B cell (primary cell): Measurements from ENCODE around the gene BMP10. TPM values are rescaled to one million over a fixed set of nuclear protein-coding genes. Genes with fewer than 3 reads are reported as not detected.

ENCODE experiments used
- ATAC-seq: fragments of 200-7000 bp; cut with Tn5 transposase; one replicate; pipeline ENCODE4 v1.10.0; 2021; ENCODE audit warnings: low read depth, mild to moderate bottlenecking, moderate number of reproducible peaks, moderate library complexity
- CTCF ChIA-PET: fragments of 350-600 bp; sonication (Branson Sonifier 250); formaldehyde crosslinking; loops from one replicate; lab custom pipeline; 2021; ENCODE audit warnings: antibody characterized with exemption, inconsistent platforms; lab: Charles Lee
- POLR2A ChIA-PET: fragments of 350-600 bp; sonication (Branson Sonifier 250); formaldehyde crosslinking; loops from one replicate; lab custom pipeline; 2021; ENCODE audit warnings: antibody characterized with exemption; lab: Charles Lee
- DNase-seq: peaks from one replicate; pipeline ENCODE4 v3.0.0; 2013
- H2AFZ ChIP-seq: 2 replicates; pipeline ENCODE4 v1.6.1; 2012; ENCODE audit warnings: mild to moderate bottlenecking, low read depth, low read length; ENCODE audit not compliant: insufficient read depth, poor library complexity, severe bottlenecking
- H3K27ac ChIP-seq, 2 donors: 1 replicate in 1 of 2; 2 replicates in 1 of 2; pipeline ENCODE4 v1.5.1; 2012 to 2013; ENCODE audit warnings: low read length in 2 of 2, mild to moderate bottlenecking in 2 of 2, moderate library complexity in 1 of 2
- H3K27me3 ChIP-seq, 4 experiments: fragments of 200-600 bp in 1 of 4; sonication (generic) in 1 of 4; replicated peaks in 1 of 4; 1 replicate in 2 of 4; 2 replicates in 2 of 4; pipeline versions ENCODE4 v1.6.1 to v1.7.0; 2013 to 2016; ENCODE audit warnings: low read length in 3 of 4, mild to moderate bottlenecking in 2 of 4, mixed read lengths in 1 of 4, moderate library complexity in 1 of 4; ENCODE audit not compliant: insufficient read depth in 4 of 4, control insufficient read depth in 3 of 4; ENCODE audit errors: control extremely low read depth in 1 of 4
- H3K36me3 ChIP-seq, 2 experiments: replicated peaks in 1 of 2; 1 replicate in 1 of 2; 2 replicates in 1 of 2; pipeline versions ENCODE4 v1.6.1 to v1.7.1; 2013; ENCODE audit warnings: low read length in 1 of 2; ENCODE audit not compliant: insufficient read depth in 2 of 2, control insufficient read depth in 1 of 2; ENCODE audit errors: control extremely low read depth in 1 of 2, extremely low read depth in 1 of 2
- H3K4me1 ChIP-seq, 2 donors: fragments of 200-600 bp in 1 of 2; sonication (generic) in 1 of 2; 1 replicate in 1 of 2; 2 replicates in 1 of 2; pipeline versions ENCODE4 v1.5.1 to v1.6.1; 2013 to 2017; ENCODE audit warnings: low read length in 2 of 2; ENCODE audit not compliant: control insufficient read depth in 2 of 2, insufficient read depth in 2 of 2
- H3K4me2 ChIP-seq: replicated peaks from 2 replicates; pipeline ENCODE3; 2012; ENCODE audit warnings: mild to moderate bottlenecking, low read depth, low read length; ENCODE audit not compliant: poor library complexity, severe bottlenecking
- H3K4me3 ChIP-seq, 5 experiments: fragments of 200-600 bp in 1 of 5; sonication (generic) in 1 of 5; 1 replicate in 3 of 5; 2 replicates in 2 of 5; pipeline versions ENCODE4 v1.5.1 to v1.7.0; 2011 to 2016; ENCODE audit warnings: low read length in 4 of 5, mild to moderate bottlenecking in 4 of 5, low read depth in 2 of 5, control low read depth in 1 of 5, moderate library complexity in 1 of 5; ENCODE audit not compliant: insufficient read depth in 1 of 5; ENCODE audit errors: control extremely low read depth in 1 of 5, extremely low read depth in 1 of 5
- H3K79me2 ChIP-seq: fragments of 200-600 bp; sonication (generic); one replicate; pipeline ENCODE4 v1.6.0; 2016; ENCODE audit warnings: low read length; ENCODE audit not compliant: control insufficient read depth, insufficient read depth
- H3K9ac ChIP-seq: fragments of 200-600 bp; sonication (generic); 2 replicates; pipeline ENCODE4 v1.6.1; 2017; ENCODE audit warnings: mild to moderate bottlenecking, low read length, moderate library complexity
- H3K9me3 ChIP-seq, 3 donors: one replicate each; pipeline versions ENCODE4 v1.6.1 to v1.7.1; 2013; ENCODE audit warnings: low read length in 2 of 3; ENCODE audit not compliant: control insufficient read depth in 2 of 3, insufficient read depth in 1 of 3; ENCODE audit errors: control extremely low read depth in 1 of 3
- H4K20me1 ChIP-seq: 2 replicates; pipeline ENCODE4 v1.6.0; 2012; ENCODE audit warnings: mild to moderate bottlenecking, low read length; ENCODE audit not compliant: insufficient read depth, control insufficient read depth, poor library complexity, severe bottlenecking
- H3K27ac Mint-ChIP-seq: one replicate; pipeline ENCODE4 v1.8.0; 2021; ENCODE audit warnings: mixed read lengths
- H3K27me3 Mint-ChIP-seq: one replicate; pipeline ENCODE4 v1.8.0; 2021; ENCODE audit warnings: mixed read lengths
- H3K4me1 Mint-ChIP-seq: one replicate; pipeline ENCODE4 v1.8.0; 2021; ENCODE audit warnings: mixed read lengths
- H3K4me3 Mint-ChIP-seq: one replicate; pipeline ENCODE4 v1.8.0; 2021; ENCODE audit warnings: mixed read lengths
- H3K9me3 Mint-ChIP-seq: one replicate; pipeline ENCODE4 v1.8.0; 2022; ENCODE audit warnings: mixed read lengths; ENCODE audit not compliant: insufficient read depth
- EZH2 ChIP-seq: IDR thresholded peaks from 2 replicates; pipeline ENCODE4 v1.6.1; 2012; ENCODE audit warnings: borderline replicate concordance, low read depth, mild to moderate bottlenecking, moderate library complexity, low read length; ENCODE audit not compliant: insufficient read depth, poor library complexity, severe bottlenecking
- WGBS: methylation state at CpG from one replicate; pipeline ENCODE4 v1.1.5; 2013; ENCODE audit warnings: missing lambda C conversion rate; ENCODE audit not compliant: insufficient coverage; 5-methylcytosine and 5-hydroxymethylcytosine counted together
- intact Hi-C: fragments of 100-400 bp; cut with micrococcal nuclease; formaldehyde crosslinking; loops from one replicate; pipeline ENCODE4 v1.10.0; 2022
- polyA plus RNA-seq: library from polyadenylated mRNA; depleted of rRNA; stranded (reverse); fragments of >200 nt; gene quantifications from 2 replicates; pipeline ENCODE4 v1.2.3, GENCODE V29; 2012
- total RNA-seq, 2 donors: library from RNA; stranded (reverse); fragments of 120-200 nt in 1 of 2; gene quantifications; 1 replicate in 1 of 2; 2 replicates in 1 of 2; pipeline versions ENCODE4 v1.2.3 to v1.2.4, GENCODE V29; 2013 to 2022
- TF ChIP-seq, protein P1 (sequence below): fragments of 200-600 bp; IDR thresholded peaks from one replicate; pipeline ENCODE4 v1.8.0; 2022; ENCODE audit warnings: antibody characterized with exemption, mild to moderate bottlenecking

BMP10 gene
- total and polyA plus RNA-seq, 2 donors (not counting 1 experiment from before 2014, with no cell fraction given): not detected

DNA sequence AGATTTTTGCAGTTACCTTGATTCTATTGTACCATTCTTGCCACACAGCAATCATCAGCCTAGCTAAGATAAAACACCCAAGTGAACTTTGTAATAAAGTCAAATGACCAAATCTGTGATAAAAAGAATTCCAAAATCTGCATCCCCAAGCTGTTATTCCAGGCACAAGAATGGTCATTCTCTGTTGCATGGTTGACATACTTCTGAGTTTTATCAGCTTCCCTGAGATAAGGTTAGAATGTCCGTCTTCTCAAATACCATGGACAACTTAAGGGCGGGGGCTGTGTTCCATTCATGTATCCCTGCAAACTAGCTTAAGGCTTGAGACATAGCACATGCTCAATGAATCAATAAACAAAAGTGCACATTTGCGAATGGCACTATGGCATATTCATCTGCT lies 8.1 kb upstream of the BMP10 start:
- WGBS: 100% methylated on average over 3 of the region's 3 CpGs
- no peak overlapping the region for H3K4me3 ChIP-seq
- ChIA-PET CTCF (interaction anchor here (0.7 to 2.3 kb wide), 2 partner anchors 29 to 391 kb away, joined by 5 read pairs; no protein-coding TSS in a partner anchor), POLR2A (no interaction called here)
- Mint-ChIP-seq H3K9me3 (no peaks in the 10 kb centered on the region), H3K4me3 (no peak overlapping the region), H3K27ac (no peak overlapping the region), H3K27me3 (peaks cover 25% of the 10 kb centered on the region), H3K4me1 (no peaks in the 10 kb centered on the region)
- no peak for DNase-seq
- intact Hi-C loops: no loop called here
- H3K9me3 ChIP-seq: no peaks in the 10 kb centered on the region
- no peak for TF ChIP-seq EZH2
- TF ChIP-seq, protein P1, sequence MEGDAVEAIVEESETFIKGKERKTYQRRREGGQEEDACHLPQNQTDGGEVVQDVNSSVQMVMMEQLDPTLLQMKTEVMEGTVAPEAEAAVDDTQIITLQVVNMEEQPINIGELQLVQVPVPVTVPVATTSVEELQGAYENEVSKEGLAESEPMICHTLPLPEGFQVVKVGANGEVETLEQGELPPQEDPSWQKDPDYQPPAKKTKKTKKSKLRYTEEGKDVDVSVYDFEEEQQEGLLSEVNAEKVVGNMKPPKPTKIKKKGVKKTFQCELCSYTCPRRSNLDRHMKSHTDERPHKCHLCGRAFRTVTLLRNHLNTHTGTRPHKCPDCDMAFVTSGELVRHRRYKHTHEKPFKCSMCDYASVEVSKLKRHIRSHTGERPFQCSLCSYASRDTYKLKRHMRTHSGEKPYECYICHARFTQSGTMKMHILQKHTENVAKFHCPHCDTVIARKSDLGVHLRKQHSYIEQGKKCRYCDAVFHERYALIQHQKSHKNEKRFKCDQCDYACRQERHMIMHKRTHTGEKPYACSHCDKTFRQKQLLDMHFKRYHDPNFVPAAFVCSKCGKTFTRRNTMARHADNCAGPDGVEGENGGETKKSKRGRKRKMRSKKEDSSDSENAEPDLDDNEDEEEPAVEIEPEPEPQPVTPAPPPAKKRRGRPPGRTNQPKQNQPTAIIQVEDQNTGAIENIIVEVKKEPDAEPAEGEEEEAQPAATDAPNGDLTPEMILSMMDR: no peak
- H3K9ac ChIP-seq: no peak overlapping the region
- no peak overlapping the region for H3K4me2 ChIP-seq
- no peaks in the 10 kb centered on the region for H3K36me3 ChIP-seq
- H4K20me1 ChIP-seq: no peaks in the 10 kb centered on the region
- no peaks in the 10 kb centered on the region for H3K4me1 ChIP-seq
- H3K27me3 ChIP-seq: peaks cover 0 to 9% (median 0%) of the 10 kb centered on the region in 4 experiments
- H3K27ac ChIP-seq: no peak overlapping the region
- H3K79me2 ChIP-seq: no peaks in the 10 kb centered on the region
- no peak overlapping the region for H2AFZ ChIP-seq
- no peak for ATAC-seq

GRCh38 chr2:68878753-68879152 lies 7.6 kb upstream of the BMP10 start:
- H3K4me3 ChIP-seq: no peak overlapping the region
- H3K36me3 ChIP-seq: no peaks in the 10 kb centered on the region
- Mint-ChIP-seq H3K9me3 (no peaks in the 10 kb centered on the region), H3K27me3 (peaks cover 25% of the 10 kb centered on the region), H3K27ac (no peak overlapping the region), H3K4me1 (no peaks in the 10 kb centered on the region), H3K4me3 (no peak overlapping the region)
- no peak for ATAC-seq
- H2AFZ ChIP-seq: no peak overlapping the region
- no peak overlapping the region for H3K9ac ChIP-seq
- no peak overlapping the region for H3K27ac ChIP-seq
- DNase-seq: no peak
- no peaks in the 10 kb centered on the region for H3K9me3 ChIP-seq
- CTCF ChIA-PET: interaction anchor here (0.7 to 2.3 kb wide), 2 partner anchors 29 to 391 kb away, joined by 5 read pairs; no protein-coding TSS in a partner anchor
- intact Hi-C loops: no loop called here
- no peak for TF ChIP-seq EZH2
- TF ChIP-seq, protein P1: no peak
- POLR2A ChIA-PET: no interaction called here
- no peaks in the 10 kb centered on the region for H3K4me1 ChIP-seq
- H4K20me1 ChIP-seq: no peaks in the 10 kb centered on the region
- H3K79me2 ChIP-seq: no peaks in the 10 kb centered on the region
- WGBS: no CpG with 5 or more reads among the region's 2 CpGs
- peaks cover 0 to 9% (median 0%) of the 10 kb centered on the region in 4 experiments for H3K27me3 ChIP-seq
- no peak overlapping the region for H3K4me2 ChIP-seq
